Lower lobe of right lung (tissue), 2 donors: Measurements from ENCODE around the gene ABCC5. TPM values are rescaled to one million over a fixed set of nuclear protein-coding genes. Genes with fewer than 3 reads are reported as not detected.
A peak's percentile ranks its signal among the peaks of the same experiment; 100 is the strongest.

ENCODE experiments used
- ATAC-seq, 2 donors: fragments of 200-7000 bp; cut with Tn5 transposase; one replicate each; pipeline ENCODE4 v1.9.1; 2020 to 2022; ENCODE audit warnings: mild to moderate bottlenecking in 2 of 2, moderate library complexity in 2 of 2
- DNase-seq: peaks from one replicate; pipeline ENCODE4 v3.0.0-alpha.2; 2020
- H3K27ac ChIP-seq: fragments of 200-600 bp; one replicate; pipeline ENCODE4 v1.8.0; 2022
- H3K27me3 ChIP-seq: fragments of 200-600 bp; one replicate; pipeline ENCODE4 v1.8.0; 2022; ENCODE audit warnings: low read depth
- H3K36me3 ChIP-seq: fragments of 200-600 bp; one replicate; pipeline ENCODE4 v1.8.0; 2022; ENCODE audit warnings: mild to moderate bottlenecking
- H3K4me1 ChIP-seq: fragments of 200-600 bp; one replicate; pipeline ENCODE4 v1.8.0; 2022
- H3K4me3 ChIP-seq: fragments of 200-600 bp; one replicate; pipeline ENCODE4 v1.8.0; 2022; ENCODE audit warnings: mild to moderate bottlenecking
- H3K9me3 ChIP-seq: fragments of 200-600 bp; one replicate; pipeline ENCODE4 v1.8.0; 2022
- CTCF ChIP-seq: fragments of 200-600 bp; IDR thresholded peaks from one replicate; pipeline ENCODE4 v1.8.0; 2022; ENCODE audit warnings: antibody characterized with exemption, mild to moderate bottlenecking
- intact Hi-C: fragments of 100-400 bp; cut with DNase I; formaldehyde crosslinking; loops from one replicate; pipeline ENCODE4 v1.11.0; 2022
- total RNA-seq: library from RNA; stranded (reverse); fragmentation: NEBNext Ultra II Directional; extraction: Animal tissue kit (Norgen Biotek cat#: 25700); gene quantifications from one replicate; pipeline ENCODE4 v1.2.1, GENCODE V29; 2021
- donor health status: DM: no; HTN: yes; CAD: no; lungs with severe emphysema.

The ABCC5 gene
- total RNA-seq, 1 donor from 2014 or later: 38.0 TPM

GRCh38 chr3:183907176-183907575, 110.5 kb downstream of the ABCC5 start:
- Histone ChIP-seq H3K27me3 (no peaks in the 10 kb centered on the region), H3K4me1 (no peaks in the 10 kb centered on the region), H3K36me3 (no peaks in the 10 kb centered on the region), H3K4me3 (no peak overlapping the region), H3K9me3 (no peaks in the 10 kb centered on the region), H3K27ac (no peak overlapping the region)
- DNase-seq (no peak), ATAC-seq (no peak)
- intact Hi-C loops: no loop called here
- no peak for TF ChIP-seq CTCF

GRCh38 chr3:183906234-183906921, 111.3 kb downstream of the ABCC5 start:
- H3K9me3 ChIP-seq: no peaks in the 10 kb centered on the region
- H3K4me3 ChIP-seq: no peak overlapping the region
- no peak for ATAC-seq
- no peak for TF ChIP-seq CTCF
- H3K36me3 ChIP-seq: no peaks in the 10 kb centered on the region
- no peaks in the 10 kb centered on the region for H3K4me1 ChIP-seq
- H3K27ac ChIP-seq: no peak overlapping the region
- no peak for DNase-seq
- intact Hi-C loops: no loop called here
- H3K27me3 ChIP-seq: no peaks in the 10 kb centered on the region

GRCh38 chr3:183904833-183905780, 112.6 kb downstream of the ABCC5 start:
- Histone ChIP-seq H3K4me1 (no peaks in the 10 kb centered on the region), H3K36me3 (no peaks in the 10 kb centered on the region), H3K27me3 (no peaks in the 10 kb centered on the region), H3K9me3 (no peaks in the 10 kb centered on the region), H3K27ac (no peak overlapping the region), H3K4me3 (no peak overlapping the region)
- peak in 1 of 2 donors; percentile 18 for ATAC-seq
- TF ChIP-seq CTCF: no peak
- intact Hi-C loops: no loop called here
- DNase-seq: no peak

DNA sequence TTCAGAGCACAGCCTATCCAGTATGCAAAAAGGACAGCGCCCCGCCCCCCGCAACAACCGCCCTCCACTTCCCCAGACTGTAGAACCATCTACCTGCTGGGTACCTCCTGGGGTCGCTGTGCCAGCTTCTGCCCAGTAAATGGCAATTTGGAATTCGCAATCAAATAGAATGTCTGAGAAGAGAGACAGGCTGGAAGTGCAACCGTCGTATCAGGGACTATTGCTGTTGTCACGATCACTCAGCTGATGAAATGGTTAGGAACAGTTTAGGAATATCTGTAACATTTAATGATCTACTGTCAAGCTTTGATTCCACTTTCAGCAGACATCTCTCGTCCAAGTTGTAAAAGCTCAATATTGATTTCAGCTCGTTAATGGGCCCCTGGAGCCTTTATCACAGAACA, 119.7 kb downstream of the ABCC5 start:
- peaks cover 9% of the 10 kb centered on the region for H3K27me3 ChIP-seq
- intact Hi-C loops: loop anchor here (10.0 kb wide), 1 partner anchor 117 kb away; the partner anchor contains the start of gene ABCC5
- no peaks in the 10 kb centered on the region for H3K36me3 ChIP-seq
- DNase-seq: no peak
- H3K4me1 ChIP-seq: no peaks in the 10 kb centered on the region
- H3K9me3 ChIP-seq: no peaks in the 10 kb centered on the region
- TF ChIP-seq CTCF: no peak
- H3K4me3 ChIP-seq: no peak overlapping the region
- no peak overlapping the region for H3K27ac ChIP-seq
- no peak for ATAC-seq

DNA sequence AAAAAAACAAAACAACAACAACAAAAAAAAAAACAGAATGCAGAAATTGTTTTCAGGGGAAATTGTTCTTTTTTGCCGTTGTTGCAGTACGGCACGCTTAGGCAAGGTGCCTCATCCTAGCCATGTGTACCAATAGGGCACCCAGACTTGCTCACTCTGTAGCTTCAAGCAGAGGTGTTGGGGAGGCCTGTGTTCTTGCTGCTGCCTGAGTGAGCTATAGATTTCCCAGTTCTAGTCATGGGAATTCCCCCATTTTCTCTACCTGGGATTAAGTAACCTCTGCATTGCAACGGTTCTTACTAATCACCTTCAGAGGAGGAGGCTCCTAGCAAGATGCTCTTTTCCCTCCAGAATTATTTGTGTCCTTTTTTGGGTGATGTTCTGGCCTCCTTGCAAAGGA, 120.1 kb downstream of the ABCC5 start:
- no peaks in the 10 kb centered on the region for H3K4me1 ChIP-seq
- no peak overlapping the region for H3K4me3 ChIP-seq
- peaks cover 9% of the 10 kb centered on the region for H3K27me3 ChIP-seq
- no peaks in the 10 kb centered on the region for H3K36me3 ChIP-seq
- no peak overlapping the region for H3K27ac ChIP-seq
- intact Hi-C loops: loop anchor here (10.0 kb wide), 1 partner anchor 117 kb away; the partner anchor contains the start of gene ABCC5
- no peak for TF ChIP-seq CTCF
- H3K9me3 ChIP-seq: no peaks in the 10 kb centered on the region
- ATAC-seq: no peak
- no peak for DNase-seq
